PC-9 (cell line): ENCODE results near the gene MAN2A1.

Experiments
- EZH2 ChIP-seq: fragments of 200-600 bp; sonication (generic); IDR thresholded peaks from 2 replicates; pipeline ENCODE4 v1.8.0; 2017; ENCODE audit warnings: antibody characterized with exemption, low read depth
- TF ChIP-seq, protein P1 (sequence below): fragments of 200-600 bp; sonication (generic); conservative IDR thresholded peaks from 2 replicates; pipeline ENCODE4 v1.6.1; 2017; ENCODE audit warnings: mixed run types, antibody characterized with exemption, mild to moderate bottlenecking, moderate library complexity

DNA sequence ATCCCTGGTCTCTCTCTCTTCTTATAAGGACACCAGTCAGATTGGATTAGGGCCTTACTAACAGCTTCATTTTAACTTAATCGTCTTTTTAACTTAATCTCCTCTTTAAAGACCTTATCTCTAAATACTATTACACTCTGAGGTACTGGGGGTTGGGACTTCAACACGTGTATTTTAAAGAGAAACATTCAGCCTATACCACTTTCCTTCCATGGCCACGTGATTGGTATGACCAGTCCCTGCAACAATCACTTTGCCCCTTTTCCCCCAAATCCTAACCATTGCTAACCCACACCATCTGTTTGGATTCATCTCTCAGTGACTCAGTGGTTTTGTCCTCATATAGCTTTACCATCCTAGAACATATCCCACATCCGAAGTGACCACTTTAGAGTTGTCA is 3.8 kb upstream of the MAN2A1 start:
- TF ChIP-seq, protein P1, sequence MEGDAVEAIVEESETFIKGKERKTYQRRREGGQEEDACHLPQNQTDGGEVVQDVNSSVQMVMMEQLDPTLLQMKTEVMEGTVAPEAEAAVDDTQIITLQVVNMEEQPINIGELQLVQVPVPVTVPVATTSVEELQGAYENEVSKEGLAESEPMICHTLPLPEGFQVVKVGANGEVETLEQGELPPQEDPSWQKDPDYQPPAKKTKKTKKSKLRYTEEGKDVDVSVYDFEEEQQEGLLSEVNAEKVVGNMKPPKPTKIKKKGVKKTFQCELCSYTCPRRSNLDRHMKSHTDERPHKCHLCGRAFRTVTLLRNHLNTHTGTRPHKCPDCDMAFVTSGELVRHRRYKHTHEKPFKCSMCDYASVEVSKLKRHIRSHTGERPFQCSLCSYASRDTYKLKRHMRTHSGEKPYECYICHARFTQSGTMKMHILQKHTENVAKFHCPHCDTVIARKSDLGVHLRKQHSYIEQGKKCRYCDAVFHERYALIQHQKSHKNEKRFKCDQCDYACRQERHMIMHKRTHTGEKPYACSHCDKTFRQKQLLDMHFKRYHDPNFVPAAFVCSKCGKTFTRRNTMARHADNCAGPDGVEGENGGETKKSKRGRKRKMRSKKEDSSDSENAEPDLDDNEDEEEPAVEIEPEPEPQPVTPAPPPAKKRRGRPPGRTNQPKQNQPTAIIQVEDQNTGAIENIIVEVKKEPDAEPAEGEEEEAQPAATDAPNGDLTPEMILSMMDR: no peak
- TF ChIP-seq EZH2: no peak
